Bronchial epithelial cell (primary cell): Measurements from ENCODE around the gene FMR1. TPM values are rescaled to one million over a fixed set of nuclear protein-coding genes. Genes with fewer than 3 reads are reported as not detected.

Experiments
- DNase-seq: peaks from one replicate; pipeline ENCODE4 v3.0.0-alpha.2; 2010; ENCODE audit warnings: low read depth
- FAIRE-seq: peaks from 2 replicates; lab custom pipeline; 2011; peaks lifted over from hg19 to GRCh38; lab: Jason Lieb, UNC
- H3K27me3 ChIP-seq: 2 replicates; pipeline ENCODE4 v1.5.1; 2011; ENCODE audit warnings: low read length; ENCODE audit not compliant: control insufficient read depth, insufficient read depth
- H3K36me3 ChIP-seq: 2 replicates; pipeline ENCODE4 v1.5.1; 2011; ENCODE audit warnings: low read length; ENCODE audit not compliant: control insufficient read depth, insufficient read depth
- H3K4me3 ChIP-seq: 2 replicates; pipeline ENCODE4 v1.5.1; 2011; ENCODE audit warnings: mild to moderate bottlenecking, low read depth, low read length, control low read depth
- total RNA-seq: library from RNA; depleted of rRNA; stranded (reverse); fragments of >200 nt; gene quantifications from 2 replicates; pipeline ENCODE4 v1.2.1, GENCODE V29; 2014
- TF ChIP-seq, protein P1 (sequence below): IDR thresholded peaks from 2 replicates; pipeline ENCODE4 v1.5.1; 2011; ENCODE audit warnings: mild to moderate bottlenecking, moderate library complexity, low read length, control low read depth, inconsistent platforms; ENCODE audit not compliant: insufficient read depth, severe bottlenecking

FMR1 gene
- total RNA-seq = 22.9 and 39.7 TPM in 2 replicates

GRCh38 chrX:147911192-147912022 lies at the start of gene FMR1:
Gene FMR1, plus strand, starts transcription at chrX:147911919. Its CDS starts 261 bp downstream, at chrX:147912180.
- no peak for FAIRE-seq
- Histone ChIP-seq H3K4me3 (peak within 1 kb of the TSS; percentile 68), H3K27me3 (no peaks in the 10 kb centered on the region), H3K36me3 (no peaks in the 10 kb centered on the region)
- DNase-seq = peak; percentile 74
- TF ChIP-seq, protein P1, sequence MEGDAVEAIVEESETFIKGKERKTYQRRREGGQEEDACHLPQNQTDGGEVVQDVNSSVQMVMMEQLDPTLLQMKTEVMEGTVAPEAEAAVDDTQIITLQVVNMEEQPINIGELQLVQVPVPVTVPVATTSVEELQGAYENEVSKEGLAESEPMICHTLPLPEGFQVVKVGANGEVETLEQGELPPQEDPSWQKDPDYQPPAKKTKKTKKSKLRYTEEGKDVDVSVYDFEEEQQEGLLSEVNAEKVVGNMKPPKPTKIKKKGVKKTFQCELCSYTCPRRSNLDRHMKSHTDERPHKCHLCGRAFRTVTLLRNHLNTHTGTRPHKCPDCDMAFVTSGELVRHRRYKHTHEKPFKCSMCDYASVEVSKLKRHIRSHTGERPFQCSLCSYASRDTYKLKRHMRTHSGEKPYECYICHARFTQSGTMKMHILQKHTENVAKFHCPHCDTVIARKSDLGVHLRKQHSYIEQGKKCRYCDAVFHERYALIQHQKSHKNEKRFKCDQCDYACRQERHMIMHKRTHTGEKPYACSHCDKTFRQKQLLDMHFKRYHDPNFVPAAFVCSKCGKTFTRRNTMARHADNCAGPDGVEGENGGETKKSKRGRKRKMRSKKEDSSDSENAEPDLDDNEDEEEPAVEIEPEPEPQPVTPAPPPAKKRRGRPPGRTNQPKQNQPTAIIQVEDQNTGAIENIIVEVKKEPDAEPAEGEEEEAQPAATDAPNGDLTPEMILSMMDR = no peak

- FAIRE-seq = no peak
Measured at GRCh38 chrX:147875866-147876596, 35.7 kb upstream of the FMR1 start.

GRCh38 chrX:147876849-147877646 lies 34.7 kb upstream of the FMR1 start:
- DNase-seq (no peak), FAIRE-seq (no peak)
- TF ChIP-seq, protein P1 = no peak
- Histone ChIP-seq H3K4me3 (no peak overlapping the region), H3K36me3 (no peaks in the 10 kb centered on the region), H3K27me3 (no peaks in the 10 kb centered on the region)

More at GRCh38 chrX:147875866-147876596, 35.7 kb upstream of the FMR1 start:
- Histone ChIP-seq H3K36me3 (no peaks in the 10 kb centered on the region), H3K27me3 (no peaks in the 10 kb centered on the region), H3K4me3 (no peak overlapping the region)
- no peak for DNase-seq
- TF ChIP-seq, protein P1 = no peak

GRCh38 chrX:147877726-147878125 lies 34.0 kb upstream of the FMR1 start:
- no peaks in the 10 kb centered on the region for H3K27me3 ChIP-seq
- no peak for DNase-seq
- H3K36me3 ChIP-seq = no peaks in the 10 kb centered on the region
- no peak for FAIRE-seq
- TF ChIP-seq, protein P1 = no peak
- no peak overlapping the region for H3K4me3 ChIP-seq

- FAIRE-seq (no peak), DNase-seq (no peak)
- Histone ChIP-seq H3K4me3 (no peak overlapping the region), H3K36me3 (no peaks in the 10 kb centered on the region), H3K27me3 (no peaks in the 10 kb centered on the region)
- TF ChIP-seq, protein P1 = no peak
Measured at GRCh38 chrX:147884958-147885357, 26.8 kb upstream of the FMR1 start.
